Cerebellar cortex (tissue), 1 donor: Measurements from ENCODE around the gene SEC22C.

ENCODE experiments used
- DNase-seq: peaks from one replicate; pipeline ENCODE4 v3.0.0-alpha.2; 2015; ENCODE audit warnings: low spot score

SEC22C gene

DNA sequence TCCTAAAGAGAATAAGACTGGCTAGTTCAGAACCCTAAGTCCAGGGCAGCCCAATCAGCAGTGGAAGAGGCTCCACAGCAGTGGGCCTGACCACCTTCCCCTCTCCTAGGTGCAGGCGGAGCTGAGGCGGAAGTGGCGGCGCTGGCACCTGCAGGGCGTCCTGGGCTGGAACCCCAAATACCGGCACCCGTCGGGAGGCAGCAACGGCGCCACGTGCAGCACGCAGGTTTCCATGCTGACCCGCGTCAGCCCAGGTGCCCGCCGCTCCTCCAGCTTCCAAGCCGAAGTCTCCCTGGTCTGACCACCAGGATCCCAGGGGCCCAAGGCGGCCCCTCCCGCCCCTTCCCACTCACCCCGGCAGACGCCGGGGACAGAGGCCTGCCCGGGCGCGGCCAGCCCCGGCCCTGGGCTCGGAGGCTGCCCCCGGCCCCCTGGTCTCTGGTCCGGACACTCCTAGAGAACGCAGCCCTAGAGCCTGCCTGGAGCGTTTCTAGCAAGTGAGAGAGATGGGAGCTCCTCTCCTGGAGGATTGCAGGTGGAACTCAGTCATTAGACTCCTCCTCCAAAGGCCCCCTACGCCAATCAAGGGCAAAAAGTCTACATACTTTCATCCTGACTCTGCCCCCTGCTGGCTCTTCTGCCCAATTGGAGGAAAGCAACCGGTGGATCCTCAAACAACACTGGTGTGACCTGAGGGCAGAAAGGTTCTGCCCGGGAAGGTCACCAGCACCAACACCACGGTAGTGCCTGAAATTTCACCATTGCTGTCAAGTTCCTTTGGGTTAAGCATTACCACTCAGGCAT, 45.6 kb downstream of the SEC22C start:
- no peak for DNase-seq

DNA sequence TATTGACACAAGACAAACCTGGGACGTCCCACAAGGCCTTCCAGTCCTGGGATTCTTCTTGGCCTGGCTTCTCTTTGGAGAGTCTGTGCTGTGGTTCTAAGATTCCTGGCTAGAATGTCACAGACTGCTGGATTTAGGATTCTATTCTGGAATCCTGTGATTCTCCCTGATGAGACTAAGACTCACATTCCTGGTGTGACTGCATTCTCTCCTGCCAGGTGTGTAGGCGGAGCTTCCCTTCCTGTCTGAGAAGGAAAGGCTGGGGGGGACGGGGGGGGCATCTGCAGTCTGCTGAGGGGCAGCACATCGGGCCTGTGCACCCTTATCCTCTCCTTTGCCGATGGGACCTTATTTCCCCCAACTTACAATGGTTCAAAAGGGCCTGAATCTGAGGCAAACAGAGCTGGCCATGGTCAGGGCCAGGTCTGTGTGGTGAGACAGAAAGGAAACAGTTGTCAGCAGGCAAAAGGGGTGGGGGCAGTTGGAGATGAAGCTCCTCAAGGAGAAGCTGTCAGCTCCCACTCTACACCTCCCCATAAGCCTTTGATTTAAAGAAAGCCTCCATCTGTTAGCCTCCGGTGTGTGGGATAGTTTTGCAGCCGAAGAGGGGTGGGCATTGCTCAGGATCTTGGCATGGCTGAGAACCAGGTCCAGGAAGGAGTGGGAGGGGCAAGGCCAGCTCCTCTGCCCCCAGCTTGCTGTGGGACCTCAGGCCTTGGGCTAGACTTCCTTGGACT, 48.4 kb downstream of the SEC22C start:
- no peak for DNase-seq

DNA sequence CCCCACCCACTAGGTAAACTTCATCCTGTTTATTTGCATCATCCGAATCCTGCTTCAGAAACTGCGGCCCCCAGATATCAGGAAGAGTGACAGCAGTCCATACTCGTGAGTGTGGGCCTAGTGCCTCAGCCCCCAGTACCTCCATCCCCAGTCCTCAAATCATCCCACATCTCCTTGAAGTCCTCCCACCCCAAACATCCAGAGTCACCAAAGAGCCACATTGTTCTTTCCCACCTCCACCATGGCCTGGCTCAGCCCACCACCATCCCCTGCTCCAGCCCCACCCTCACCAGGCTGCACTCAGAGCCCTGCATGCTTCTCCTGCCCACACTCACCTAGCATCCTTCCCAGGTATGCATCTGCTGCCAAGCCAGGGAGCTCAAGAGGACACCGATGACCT, 49.5 kb downstream of the SEC22C start:
- DNase-seq, result no peak

DNA sequence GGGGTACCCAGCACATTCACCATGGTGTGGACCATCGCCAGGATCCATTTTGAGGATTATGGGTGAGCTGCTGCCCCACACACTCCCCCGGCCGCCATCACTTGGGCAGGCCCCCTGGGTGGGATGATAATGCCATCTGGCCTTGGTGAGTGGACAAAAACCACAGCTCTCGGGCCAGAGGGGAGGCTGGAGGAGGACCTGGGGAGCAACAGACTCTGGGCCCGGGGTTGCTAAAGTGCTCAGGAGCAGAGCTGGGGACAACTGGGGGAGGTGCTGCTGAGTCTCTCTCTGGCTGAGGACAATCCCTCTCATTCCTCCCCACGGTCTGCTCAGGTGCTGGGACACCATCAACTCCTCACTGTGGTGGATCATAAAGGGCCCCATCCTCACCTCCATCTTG, 50.3 kb downstream of the SEC22C start:
- DNase-seq, result no peak

DNA sequence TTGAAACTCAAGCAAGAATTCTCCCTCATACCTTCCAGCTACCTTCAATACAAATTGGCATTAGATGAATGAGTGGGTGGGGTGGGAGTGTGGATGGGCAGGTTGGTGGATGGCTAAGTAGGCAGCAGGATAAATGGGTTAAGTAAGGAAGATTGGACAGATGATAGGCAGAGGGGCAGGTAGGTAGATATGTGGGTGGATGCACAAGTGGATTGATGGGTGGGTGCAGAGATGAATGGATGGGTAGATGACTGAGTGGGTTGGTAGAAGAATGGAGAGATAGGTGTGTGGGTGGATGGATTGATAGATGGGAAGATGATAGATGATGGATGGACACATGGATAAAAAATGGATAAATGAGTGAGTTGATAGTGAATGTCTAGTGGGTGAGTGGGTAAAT, 51.7 kb downstream of the SEC22C start:
- DNase-seq, result no peak

DNA sequence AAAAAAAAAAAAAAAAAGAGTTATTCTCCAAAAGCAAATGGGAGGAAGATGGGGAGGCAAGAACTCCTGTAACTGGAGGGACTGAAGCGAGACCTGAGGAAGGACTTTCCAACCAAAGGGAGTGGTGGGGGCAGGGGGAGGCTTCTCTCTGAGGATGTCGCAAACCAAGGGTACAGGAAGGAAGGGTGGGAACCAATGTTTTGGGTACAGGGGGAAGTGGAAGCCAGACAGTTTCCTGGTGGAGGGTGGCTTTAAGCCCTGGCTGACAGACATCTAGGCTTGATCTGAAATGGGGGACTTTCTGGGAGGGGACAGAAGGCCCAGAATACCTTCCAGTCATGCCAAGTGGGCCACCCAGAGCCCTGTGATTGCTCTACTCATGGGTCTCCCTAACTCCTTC, 52.3 kb downstream of the SEC22C start:
- DNase-seq, result no peak

DNA sequence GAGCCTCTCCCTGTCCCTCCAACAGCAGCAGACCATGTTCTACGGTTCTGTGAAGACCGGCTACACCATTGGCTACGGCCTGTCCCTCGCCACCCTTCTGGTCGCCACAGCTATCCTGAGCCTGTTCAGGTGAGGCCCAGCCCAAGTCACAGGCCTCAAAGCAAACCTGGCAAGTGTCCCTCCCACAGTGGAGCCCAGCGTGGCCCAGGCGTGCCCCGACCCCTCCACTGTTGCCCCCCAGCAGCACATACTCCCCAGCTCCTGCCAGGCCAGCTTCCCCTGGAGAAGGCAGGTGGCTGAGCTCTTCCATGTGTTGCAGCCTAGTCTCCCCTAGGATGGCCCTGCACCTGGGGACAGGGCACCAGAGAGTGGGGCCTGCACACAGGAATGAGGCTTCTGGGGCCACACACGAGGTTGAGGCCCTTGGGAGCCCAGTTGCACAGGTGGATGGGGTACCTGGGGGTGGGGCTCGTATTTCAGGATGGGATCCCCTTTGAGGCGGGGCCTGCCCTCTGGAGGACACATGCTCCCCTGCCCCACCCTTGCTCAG, 54.3 kb downstream of the SEC22C start:
- no peak for DNase-seq

DNA sequence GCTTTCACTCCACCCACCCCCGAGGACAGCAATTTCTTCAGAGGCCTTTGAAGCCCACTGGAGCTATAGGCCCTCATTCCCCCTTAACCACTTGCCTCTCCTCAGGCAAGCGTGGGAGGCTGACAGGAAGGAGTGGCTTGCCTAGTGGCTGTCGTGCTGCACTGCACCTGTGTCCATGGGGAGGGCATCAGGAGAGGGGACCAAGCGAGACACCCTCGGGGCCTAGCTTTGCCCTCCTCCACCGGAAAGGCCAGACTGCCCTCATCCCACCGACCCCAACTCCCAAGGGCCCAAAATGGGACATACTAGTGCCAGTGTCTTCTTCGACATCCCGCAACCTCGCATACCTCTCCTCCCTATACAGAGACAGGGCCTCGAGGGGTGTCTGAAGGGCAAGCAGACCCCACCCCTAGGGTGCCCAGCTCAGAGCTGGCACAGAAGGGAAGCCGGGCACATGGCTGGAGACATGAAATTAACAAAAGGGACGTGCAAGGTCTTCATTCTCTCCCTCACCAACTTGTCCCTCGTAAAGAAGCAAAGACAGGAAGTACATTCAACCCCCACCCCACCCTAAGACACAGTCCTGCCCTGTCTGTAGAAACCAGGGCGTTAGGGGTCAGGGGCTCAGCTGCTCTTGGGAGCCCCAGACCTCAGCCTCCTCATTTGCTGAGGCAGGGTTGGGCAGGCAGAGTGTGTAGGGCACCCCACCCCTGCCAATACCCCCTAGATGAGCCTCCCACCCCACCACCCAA, 55.0 kb downstream of the SEC22C start:
- no peak for DNase-seq

DNA sequence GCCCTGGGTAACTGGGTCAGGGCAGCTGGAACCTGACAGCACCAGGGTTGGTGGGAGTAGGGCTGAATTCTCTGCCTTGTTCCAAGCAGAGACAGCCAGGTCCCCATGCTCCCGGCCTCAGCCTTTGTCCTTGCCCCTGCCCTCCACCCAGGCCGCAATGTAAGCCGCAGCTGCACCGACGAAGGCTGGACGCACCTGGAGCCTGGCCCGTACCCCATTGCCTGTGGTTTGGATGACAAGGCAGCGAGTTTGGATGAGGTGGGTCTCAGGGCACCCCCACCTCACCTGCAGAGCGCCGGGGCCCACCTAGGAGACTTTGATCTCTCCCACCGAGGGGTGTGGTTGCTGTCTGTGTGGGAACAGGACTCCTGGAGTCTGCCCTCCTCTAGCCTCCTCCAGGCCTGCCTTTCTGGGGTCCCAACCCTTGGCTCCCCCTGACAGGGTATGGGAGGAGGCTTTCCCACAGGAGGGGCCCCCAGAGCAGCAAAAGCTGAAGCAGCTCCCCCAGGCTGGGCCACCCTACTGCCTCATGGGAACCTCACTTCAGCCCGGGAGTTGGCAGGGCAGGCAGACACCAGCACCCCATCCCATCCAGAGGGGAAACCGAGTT, 55.9 kb downstream of the SEC22C start:
- DNase-seq, result no peak

DNA sequence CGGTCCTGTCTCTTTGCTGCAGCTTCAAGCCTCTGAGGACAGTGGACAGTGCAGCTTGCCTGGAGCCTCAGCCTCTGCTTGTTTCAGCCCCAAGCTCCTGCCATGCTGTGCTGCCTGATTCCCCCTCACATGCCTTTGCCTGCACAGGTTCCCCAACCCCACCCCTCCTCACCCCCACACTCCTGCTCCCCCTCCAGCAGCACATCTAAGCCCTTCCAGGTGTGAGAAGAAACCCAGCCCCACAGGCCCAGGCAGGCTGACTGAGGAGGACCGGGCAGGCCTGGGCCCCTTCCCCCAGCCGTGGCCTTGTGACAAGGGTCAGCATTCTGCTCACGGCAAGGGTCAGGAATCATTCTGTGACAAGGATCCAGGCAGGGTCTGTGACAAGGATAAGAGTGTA, 56.6 kb downstream of the SEC22C start:
- no peak for DNase-seq

DNA sequence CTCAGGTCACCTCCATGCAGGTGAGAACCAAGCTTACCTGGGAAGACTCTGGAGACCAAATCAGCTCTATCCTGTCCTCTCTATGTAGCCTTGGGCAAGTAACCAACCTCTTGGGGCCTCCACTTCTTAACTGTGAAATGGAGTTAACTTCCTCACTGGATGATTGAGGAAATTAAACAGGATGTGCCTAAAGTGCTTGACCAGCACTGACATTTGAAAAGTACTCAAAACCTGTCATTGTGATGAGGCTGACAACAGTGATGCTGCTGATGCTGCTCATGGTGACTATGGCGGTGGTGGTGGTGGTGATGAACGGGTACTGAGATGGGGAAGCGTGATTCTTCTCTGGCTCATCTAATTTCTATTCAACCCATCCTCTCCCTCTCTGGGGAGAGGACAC, 57.0 kb downstream of the SEC22C start:
- DNase-seq, result no peak

DNA sequence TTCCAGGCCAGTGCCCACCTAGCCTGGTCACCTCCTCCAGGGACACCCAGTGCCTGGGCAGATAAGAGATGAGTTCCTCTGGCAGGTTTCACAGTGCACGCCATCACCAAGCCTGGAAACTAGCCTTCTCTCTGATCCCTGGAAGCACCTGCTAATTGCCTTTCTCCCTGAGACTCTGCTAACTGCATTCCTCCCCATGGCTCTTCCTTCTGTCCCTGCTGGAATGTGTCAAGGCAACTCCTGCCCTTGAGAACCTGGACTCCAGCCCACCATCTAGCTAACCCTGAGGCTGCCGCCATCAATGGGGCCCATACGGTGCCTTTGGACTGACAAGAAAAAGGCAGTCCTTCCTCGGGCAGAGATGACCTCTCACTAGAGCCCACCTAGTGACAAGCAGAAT, 60.9 kb downstream of the SEC22C start:
- peak; percentile 94 for DNase-seq

DNA sequence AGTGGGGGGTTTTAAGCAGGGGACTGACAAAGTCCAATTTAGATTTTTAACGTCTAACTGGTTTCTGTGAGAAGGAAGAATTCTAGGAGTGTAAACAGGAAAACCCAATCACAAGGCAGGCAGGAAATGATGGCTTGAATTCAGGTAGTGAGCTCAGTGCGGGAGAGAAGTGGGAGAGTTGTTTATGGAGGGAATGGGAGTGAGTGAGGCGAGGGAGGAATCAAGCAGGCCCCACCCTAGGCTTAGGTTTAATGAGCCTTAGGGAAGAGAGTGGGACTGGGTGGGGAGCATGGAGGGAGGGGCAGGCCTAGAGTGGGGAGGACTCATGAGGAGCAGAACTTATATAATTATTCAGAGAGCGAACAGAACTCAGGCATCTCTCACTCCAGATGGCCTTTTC, 61.4 kb downstream of the SEC22C start:
- no peak for DNase-seq

DNA sequence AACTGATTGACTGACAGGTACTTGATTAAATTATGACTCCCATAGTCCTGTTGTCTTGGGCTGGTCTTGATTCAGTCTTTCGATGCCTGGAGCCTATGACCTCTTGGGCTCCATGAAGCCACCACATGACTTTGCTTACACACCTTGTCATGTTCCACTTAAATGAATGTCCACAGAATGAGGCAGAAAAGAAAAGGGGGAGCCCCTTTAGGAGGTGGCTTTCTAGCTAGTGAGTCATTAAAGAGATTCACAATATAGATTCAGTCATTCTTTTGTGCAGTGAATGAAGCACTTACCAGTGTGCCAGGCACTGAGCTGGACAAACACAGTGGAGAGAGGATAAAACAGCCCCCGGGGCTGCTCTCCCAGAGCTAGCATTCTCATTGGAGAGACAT, 62.2 kb downstream of the SEC22C start:
- no peak for DNase-seq

DNA sequence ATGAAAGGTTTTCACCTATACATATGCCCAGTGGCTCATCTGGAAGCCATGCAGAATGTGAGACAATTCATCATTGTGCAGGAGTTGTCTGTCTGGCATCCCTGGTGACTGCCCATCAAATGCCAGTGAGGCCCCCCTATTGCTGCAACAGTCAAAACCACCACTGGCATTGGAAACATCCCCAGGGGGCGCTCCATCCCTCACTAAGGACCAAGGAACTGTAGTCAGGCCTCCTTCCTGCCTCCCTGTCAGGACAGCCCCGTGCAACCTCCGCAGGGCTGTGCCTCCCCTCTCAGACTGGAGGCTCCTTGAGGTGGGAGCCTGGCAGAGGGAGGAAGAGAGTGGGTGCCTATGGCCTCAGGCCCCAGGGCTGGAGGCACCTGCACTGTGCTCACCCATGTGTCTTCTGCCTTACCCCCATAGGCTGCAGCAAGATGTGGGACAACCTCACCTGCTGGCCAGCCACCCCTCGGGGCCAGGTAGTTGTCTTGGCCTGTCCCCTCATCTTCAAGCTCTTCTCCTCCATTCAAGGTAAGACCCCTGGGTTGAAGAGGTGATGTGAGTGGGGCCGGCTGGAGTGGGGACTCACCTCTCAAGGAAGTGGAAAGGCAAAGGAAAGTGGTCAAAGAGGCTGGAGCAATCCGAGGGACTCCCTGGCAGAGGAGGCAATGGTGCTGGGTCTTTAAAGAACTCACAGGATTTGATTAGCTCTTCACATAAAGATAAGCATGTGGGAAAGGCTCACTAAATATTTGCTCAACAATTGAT, 62.8 kb downstream of the SEC22C start:
- DNase-seq, result no peak

DNA sequence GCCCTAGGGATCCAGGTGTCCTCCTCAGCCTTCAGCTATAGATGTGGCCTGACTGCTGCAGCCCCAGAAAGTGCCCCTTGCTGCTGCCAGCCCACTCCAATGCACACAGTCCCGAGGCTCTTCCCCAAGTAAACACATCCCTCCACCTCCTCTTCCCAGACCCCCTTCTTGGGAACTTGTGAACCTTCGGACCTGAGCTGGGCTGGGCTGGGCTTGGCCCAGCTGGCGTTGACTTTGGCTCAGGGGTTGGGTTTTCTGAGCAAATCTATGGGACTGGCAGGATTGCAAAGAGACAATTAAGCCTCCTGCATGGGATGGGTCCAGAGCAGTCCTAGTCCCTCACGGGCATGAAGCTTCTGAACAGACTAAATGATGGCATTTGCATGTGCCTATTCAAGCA, 64.7 kb downstream of the SEC22C start:
- no peak for DNase-seq

DNA sequence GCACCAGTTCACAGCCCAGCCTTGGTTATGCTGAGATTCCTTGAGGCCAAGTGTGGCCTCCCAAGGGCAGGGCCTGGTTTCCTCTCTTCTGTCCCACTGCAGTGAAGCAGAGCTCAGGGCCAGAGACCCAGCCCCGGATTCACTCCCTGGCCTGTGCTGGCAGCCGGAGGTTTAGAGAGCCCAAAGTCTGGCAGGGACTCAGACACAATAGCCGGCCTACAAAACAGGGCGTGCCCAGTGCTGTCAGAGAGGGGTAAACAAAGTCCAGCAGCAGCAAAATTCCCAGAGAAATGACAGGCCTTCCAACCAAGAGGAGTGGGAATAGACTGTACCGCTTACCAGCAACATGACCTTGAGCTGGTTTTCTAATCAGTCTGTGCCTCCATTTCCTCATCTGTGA, 65.3 kb downstream of the SEC22C start:
- no peak for DNase-seq

DNA sequence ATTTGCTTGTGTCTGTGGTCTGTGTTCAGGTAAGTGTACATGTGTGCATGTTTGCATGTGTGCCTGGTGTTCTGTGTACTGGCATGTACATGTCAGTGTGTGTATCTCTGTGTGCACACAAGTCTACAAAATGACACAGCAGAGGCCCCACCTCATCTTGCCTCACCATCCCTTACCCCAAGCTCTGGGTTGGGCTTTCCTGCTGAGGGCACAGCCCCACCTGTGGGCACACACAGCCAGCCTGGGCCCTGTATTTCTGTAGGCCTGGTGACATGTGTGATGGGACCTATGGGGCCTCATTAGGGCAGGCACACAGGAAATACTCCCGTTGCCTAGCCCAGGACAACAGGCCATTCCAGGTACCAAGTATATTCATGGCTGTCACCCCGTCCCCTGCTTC, 65.8 kb downstream of the SEC22C start:
- DNase-seq, result no peak

DNA sequence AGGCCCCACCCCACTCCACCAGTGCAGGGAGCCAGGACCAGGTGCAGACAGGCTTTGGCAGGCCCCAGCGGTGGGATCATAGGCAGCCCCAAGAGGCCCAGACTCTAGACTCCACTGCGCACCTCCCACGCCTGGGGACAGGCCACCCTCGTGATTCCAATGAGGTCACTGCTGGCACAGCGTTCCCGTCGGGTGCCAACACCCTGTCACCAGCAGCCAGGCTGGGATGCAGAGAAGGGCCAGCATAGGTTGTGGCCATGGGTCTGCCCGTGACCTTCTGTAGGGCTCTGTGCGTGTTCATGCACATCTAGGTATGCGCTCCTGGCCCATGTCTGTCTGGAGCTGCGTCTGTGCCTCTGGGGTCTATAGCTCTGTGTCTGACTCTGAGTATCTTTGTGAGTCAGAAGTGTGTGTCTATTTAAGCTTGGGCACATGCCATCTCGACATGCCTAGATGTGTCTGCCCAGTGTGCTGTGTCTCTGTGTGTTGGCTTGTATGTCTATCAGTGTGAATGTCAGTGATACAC, 66.3 kb downstream of the SEC22C start:
- DNase-seq, result peak; percentile 58

DNA sequence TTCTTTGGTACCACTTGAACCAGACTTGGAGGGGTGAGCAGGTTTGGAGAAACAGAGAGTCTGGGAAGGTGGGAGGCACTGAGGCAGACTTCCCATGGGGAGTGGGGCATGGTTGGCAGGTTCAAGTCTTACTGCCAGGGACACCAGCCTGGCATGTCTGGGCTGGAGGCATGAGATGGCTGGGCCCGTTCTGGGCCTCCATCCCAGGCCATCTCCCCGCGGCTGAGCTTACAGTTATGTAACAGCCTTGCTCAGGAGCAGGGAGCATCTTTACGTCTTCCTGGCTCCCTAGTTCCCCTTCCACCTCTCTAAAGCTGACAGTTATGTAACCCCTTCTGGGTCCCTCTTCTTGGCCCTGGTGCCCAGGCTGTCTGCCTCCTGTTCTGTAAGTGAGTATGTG, 66.9 kb downstream of the SEC22C start:
- DNase-seq, result peak; percentile 71

DNA sequence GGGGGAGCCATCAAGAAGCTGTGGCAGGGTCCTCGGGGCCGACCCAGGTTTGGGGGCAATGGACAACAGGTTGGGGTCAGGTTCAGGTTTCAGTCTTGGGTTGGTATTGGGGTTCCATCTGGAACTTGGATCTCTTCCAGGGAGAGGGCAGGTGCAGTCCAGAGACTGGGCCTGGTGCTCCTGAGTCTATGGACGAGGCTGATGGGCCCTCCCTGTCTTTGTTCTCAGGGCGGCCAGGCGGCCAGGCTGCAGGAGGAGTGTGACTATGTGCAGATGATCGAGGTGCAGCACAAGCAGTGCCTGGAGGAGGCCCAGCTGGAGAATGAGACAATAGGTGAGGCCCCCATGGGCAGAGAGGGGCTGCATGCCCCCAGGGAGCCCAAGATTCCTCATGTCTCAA, 68.2 kb downstream of the SEC22C start:
- DNase-seq, result no peak
